ENCODE results near the gene ZDHHC3.

DNA sequence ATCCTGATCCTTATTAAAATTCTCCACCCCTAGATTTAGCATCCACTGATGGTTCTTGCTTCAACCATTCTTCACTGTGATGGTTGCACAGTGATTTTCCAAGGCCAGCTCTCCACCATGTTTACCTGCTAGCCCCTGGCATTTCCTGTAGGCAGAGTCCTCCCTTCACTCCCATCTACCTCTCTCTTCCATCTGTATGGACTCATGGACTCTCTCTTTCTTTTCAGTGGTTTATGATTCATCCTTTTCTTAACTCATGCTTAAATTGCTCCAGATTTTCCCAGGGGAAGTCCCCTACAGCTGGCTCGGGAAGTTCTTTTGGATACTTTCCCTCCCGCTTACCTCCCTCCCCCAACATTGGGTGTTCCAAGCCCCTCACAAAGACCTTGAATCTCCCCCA is 82.9 kb downstream of the ZDHHC3 start:
- TF ChIP-seq CTCF (IDR thresholded peaks at IDR 0.05; ENCODE audit: insufficient read depth, low read length) = no peak
- TF ChIP-seq POLR2AphosphoS5 (IDR thresholded peaks at IDR 0.05; ENCODE audit: low read depth) = no peak
